Hepatocyte (in vitro differentiated cells): ENCODE data around the gene CLSTN1.

Experiments used
- CTCF ChIP-seq: fragments of 200-600 bp; sonication (generic); IDR thresholded peaks from 2 replicates; pipeline ENCODE4 v1.5.1; 2016; ENCODE audit warnings: antibody characterized with exemption, mild to moderate bottlenecking; ENCODE audit not compliant: poor library complexity
- EZH2 ChIP-seq: fragments of 200-600 bp; sonication (generic); IDR thresholded peaks from 2 replicates; pipeline ENCODE4 v1.6.1; 2016; ENCODE audit warnings: antibody characterized with exemption, mild to moderate bottlenecking, borderline replicate concordance

- TF ChIP-seq CTCF (no peak), EZH2 (no peak)
Measured at GRCh38 chr1:9780554-9781110, 43.1 kb downstream of the CLSTN1 start.
